TTC549 (cell line): ENCODE results near the gene ZFP69.
"Not testable (repeated sequence)": the region's sequence is repeated elsewhere in the genome, so short reads cannot be mapped to it uniquely, and the experiment has no call there.

Experiments used
- FAIRE-seq: peaks from 2 replicates; lab custom pipeline; 2012; peaks lifted over from hg19 to GRCh38; lab: Jason Lieb, UNC

Gene ZFP69

DNA sequence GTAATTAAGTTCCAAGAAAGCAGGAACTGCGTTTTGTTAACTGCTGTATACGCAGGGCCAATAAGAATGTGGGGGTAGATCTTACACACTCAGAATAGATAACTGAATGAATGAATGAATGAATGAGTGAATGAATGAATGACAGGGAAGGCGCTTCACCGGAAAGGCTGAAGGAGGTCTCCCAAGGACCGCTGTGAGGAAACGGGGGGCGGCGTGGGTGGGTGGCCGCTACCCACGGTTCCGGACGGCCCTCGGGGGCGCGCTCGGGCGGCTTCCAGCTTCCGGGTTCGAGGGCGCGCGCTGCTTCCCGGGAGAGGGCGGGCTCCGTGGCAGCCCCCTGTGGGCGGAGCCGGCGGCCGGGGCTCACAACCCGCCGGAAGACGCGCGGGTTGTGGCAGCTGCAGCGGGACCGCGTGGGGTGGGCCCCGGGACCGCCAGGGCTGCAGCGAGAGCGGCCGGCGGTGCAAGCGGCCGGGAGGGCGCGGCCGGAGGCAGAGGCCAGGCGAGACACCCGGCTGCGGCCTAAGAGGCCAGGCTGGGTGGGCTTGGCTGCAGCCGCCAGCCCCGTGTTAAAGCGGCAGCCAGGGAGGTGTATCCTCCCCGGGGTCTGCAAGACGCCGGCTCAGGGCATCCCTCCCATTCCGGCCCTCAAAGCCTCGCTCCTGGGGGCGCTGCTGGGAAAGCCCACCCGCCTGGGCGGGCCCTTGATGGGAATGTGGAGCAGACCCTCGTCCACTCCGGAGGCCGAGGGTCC, at the start of gene ZFP69:
TSS of gene ZFP69 (plus strand) at position 367 of the 754 bp plus-strand sequence. CDS start 2,072 bp downstream, outside the sequence.
- FAIRE-seq, result no peak

DNA sequence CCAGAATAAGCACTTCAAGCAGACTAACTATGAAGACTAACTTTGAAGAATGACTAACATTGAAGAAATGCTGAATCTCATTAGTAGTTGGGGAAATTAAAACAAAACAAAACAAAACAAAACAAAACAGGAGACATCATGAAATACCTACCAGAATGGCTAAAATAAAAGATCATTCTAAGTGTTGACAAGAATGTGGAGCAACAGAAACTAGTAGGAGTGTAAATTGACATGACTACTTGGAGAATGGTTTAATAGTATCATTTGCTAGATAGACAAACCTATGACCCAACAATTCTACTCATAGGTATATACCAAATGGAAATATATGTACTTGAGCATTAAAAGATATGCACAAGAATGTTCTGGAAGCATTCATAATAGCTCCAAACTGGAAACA, 45.7 kb upstream of the ZFP69 start:
- no peak for FAIRE-seq

DNA sequence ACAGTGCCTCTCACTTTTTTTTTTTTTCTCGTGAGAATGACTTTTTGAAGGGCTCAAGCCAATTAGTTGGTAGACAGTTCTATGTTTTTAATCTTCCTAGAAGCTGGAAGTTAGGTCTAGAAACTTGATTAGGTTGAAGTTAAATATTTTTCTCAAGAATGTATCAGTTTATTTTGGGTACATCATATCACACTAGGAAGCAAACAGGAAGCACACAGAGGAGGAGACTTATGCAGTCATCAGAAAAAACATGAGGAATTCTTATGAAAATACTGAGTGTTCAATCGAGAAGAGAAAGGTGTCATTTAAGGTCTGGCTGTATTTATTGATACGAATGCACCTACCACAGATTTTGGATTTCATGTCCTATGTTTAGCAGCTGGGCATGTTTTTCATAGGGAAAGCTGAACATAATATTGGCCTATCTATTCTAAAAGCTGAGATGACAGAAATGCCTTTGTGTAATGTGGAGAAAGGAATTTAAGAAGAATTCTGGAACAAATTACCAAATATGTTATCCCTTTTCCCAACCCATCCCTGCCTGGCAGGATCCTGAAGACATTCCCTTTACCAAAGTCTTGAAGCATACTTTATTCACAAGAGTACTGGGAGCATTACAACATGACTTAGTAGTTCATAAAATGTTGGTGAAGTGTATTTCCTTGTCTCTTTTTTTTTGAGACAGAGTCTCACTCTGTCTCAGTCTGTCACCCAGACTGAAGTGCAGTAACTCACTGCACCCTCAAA, 44.3 kb upstream of the ZFP69 start:
- FAIRE-seq, result no peak

DNA sequence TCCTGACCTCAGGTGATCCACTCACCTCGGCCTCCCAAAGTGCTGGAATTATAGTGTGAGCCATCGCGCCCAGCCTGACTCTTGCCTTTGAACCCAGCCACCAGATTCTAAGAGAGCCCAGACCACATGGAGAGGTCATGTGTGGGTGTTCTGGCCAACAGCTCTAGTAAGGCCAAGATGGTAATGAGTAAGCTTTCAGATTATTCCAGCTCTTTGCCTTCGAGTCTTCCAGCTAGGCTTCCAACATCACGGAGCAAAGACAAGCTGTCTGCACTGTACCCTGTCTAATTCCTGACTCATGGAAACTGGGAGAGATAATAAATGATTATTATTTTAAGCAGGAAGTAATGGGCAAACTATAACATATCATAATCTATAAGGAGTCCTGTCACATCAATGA, 41.6 kb upstream of the ZFP69 start:
- no peak for FAIRE-seq

DNA sequence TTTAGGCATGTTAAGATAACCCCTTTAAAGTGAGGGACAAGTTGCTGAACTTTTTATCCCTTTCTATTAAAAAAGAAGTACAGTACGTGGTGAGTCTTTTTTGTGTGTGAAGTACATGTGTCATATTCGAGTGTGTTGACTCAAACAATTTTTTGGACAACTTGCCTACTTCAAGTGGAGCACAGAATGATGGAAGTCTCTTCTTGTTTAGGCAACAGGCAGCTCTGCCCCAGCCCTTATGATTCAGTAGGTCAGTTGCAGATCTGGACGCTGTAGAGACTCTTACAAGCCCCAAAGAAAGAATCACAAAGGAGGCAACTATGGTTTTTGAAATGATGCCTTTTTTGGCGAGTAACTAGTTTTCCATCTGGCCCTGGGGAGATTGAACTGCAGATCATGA, 41.2 kb upstream of the ZFP69 start:
- FAIRE-seq, result no peak

DNA sequence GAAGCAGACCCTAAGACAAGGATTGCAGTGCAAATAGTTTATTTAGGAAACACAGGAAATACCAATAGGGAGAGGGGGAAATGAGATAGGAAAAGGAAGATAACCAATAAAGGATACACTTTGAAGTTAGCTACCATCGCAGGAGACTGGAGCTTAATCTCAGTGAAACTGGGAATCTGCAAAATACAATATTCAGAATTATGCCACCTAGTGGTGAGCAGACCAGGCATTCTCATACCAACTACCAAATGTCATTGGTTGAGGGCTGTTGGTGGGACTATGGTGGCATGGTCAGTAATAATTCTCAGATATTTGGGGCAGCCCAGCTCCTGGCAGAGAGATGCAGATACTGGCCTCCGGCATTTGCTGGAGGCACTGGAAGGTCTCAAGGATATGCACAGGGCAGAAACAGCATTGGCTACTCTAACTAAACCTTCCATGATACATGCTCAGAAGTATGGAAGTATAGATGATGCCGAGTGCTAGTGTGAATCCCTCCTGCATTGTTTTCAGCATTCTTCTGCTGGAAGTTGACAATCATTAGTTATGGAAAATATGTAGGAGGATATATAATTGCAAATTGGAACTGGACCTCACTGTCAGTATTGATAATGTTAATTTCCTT, 38.6 kb upstream of the ZFP69 start:
- FAIRE-seq, result no peak

DNA sequence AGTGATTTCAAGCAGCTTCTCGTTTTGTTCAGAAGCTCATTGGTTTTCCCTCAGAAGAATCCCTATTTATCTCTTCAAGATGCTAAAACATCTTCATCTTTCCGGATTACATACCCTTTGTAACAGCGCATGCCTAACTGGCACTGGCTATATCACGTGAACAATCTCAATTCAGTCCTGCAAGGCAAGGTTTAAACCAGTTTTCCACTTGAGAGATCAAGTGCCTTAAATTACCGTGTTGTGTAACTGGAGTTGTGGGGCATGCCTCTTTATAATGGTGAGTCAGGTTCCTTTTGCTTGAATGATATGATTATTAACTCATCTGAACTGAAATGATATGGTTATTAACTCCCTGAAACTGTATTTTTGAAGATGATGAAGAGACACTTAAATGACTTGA, 37.8 kb upstream of the ZFP69 start:
- FAIRE-seq, result no peak

DNA sequence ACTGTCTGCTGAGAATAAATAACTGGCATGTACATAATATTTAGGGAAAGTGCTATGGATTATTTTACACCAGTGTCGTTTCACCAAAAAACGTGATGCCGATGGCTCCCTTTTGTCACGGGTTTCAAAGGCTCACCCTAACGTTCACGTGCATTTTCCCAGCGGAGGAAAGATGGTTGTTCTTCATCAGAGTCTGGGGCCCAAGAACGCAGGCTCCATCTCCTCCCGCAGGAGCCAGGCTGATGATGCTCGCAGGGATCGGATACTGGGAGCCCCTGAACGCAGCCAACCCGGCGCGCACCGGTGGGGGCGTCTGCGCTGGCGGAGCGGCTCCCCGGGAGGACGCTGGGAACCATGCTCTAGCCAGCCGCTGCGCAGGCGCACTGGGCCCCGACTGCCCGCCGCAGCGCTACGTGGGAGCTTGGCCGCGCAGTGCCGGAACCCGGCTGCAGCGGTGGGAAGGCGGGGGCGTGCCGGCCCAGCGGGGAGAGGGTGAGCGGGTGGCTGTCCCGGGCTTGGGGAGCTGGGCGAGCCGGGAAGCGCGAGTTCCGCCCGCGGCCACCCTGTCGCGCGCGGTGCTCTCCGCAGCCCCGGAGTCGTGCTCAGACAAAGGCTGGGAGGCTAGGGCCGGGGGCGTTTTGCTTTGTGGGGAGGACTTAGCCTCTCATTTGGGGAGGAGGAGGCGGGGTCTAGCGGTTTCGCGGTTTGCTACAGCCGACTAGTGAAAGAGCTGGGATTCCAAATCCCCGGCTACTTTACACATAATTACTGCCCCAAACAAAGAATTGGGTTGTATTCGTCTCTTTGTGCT, 27.2 kb upstream of the ZFP69 start, which contains the start of gene ZFP69B:
TSS of gene ZFP69B (plus strand) at position 793 of the 811 bp plus-strand sequence. CDS start 486 bp downstream, outside the sequence.
- no peak for FAIRE-seq

DNA sequence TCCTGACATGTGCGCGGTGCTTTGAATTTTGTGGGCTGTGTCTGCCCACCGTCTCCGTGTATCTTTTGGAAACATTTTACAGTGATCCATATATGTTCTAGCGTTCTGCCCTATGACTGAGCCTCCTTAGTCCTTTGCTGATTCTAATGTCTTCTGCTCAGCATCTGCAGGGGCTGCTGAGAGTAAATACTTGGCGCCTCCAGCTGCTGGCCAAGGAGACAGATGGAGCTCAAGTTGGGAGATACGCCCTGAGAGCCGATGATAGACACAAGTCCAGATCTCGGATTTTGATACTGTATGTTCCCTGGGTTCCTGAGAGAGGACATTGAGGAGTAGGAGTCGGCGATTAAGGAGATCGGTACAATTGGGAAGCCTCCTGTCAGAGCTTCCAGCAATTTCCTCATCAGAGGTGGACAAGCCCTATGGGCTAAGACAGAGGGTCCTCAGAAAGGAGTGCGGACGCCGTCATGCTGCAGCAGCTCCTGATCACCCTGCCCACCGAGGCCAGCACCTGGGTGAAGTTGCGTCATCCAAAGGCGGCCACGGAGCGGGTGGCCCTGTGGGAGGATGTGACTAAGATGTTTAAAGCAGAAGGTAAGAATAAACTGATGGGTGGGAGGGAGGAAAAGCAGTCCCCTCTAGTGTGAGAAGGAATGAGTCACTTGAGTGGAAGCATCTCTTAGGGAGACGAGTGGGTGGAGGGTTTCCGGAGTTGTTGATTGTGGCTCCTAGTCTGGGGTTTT, 26.4 kb upstream of the ZFP69 start:
- FAIRE-seq, result no peak

DNA sequence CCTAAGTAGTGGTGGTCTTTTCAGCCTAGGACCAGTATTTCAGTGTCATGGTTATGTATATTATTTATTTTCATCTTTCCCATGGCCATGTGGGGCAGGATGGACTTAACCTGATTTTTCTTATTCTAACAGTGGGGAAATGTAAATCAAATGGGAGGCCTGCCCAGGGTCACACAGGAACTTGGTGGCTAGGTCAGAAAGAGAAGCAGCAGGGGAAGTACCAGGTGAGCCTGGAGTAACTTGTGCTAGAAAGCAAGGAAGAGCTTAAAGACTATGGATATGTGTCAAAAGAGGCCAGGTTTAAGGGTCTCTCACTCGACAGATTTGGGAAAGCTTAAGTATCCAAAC, 25.9 kb upstream of the ZFP69 start:
- FAIRE-seq, result no peak

DNA sequence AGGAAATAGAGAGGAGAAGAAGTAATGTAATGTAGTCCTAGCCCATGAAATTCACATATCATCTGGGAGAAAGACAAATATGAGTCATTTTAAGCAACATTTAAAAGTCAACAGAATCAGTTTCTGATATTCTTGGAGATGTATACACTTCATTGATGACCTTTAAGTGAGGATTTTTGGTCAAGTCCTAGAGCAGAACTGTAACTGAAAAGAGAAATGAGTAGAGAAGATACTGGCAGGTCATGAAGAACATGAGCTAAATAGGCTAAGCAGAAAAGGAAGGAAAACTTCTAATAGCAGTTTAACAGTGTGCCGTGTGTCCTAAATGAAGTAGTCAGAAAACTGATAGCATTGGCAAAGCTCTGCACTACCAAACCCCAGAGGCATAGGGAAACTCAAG, 22.2 kb upstream of the ZFP69 start:
- FAIRE-seq, result no peak

DNA sequence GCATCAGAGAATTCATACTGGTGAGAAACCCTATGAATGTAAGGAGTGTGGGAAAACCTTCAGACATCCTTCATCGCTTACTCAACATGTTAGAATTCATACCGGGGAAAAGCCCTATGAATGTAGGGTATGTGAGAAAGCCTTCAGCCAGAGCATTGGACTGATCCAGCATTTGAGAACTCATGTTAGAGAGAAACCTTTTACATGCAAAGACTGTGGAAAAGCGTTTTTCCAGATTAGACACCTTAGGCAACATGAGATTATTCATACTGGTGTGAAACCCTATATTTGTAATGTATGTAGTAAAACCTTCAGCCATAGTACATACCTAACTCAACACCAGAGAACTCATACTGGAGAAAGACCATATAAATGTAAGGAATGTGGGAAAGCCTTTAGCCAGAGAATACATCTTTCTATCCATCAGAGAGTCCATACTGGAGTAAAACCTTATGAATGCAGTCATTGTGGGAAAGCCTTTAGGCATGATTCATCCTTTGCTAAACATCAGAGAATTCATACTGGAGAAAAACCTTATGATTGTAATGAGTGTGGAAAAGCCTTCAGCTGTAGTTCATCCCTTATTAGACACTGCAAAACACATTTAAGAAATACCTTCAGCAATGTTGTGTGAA, 14.0 kb upstream of the ZFP69 start:
- no peak for FAIRE-seq

DNA sequence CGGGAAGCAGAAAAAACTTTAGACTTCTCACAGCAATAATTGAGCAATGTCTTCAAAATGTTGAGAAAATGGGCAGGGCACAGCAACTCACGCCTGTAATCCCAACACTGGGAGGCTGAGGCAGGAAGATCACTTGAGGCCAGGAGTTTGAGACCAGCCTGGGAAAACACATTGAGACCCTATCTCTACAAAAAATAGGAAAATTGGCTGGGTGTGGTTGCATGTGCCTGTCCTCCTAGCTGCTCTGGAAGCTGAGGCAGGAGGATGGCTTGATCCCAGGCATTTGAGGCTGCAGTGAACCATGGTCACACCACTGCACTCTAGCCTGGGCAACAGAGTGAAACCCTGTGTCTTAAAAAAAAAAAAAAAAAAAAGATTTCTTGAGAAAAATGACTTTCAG, 7.8 kb upstream of the ZFP69 start:
- no peak for FAIRE-seq

DNA sequence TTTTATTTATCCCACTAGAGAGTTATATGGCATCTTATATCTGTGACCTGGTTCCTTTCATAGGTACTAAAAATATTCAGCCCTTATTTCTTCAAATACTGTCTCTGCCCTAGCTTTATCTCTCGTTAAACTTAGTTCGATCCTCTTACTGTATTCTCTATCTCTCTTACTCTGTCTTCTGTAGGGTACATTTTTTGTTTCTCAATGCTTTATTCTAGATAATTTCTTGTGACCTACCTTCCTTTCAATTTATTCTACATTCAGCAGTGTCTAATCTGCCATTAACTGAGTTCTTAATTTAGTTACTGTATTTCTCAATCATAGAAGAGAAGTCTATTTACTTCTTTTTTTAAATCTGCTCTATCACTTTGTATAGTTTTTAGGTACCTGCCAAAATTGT, 1.8 kb upstream of the ZFP69 start:
- no peak for FAIRE-seq

DNA sequence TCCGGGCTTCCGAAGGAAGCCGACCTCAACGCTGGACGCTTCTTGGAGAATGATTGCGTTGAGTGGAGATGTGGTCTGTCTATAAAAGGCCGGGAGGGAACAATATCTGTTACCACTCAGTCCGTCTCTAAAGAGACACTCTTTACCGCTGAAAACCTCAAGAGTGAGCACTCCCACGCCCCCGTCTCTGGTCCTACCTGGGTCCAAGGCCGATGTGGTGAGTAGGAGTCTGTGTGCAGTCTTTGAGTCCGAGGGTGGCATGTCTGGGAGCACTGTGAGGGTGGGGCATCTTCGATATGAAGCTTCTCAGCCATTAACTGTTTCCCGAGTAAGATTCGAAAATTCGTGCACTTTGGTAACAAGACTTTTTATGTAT, 576 bp downstream of the ZFP69 start:
- FAIRE-seq, result no peak

DNA sequence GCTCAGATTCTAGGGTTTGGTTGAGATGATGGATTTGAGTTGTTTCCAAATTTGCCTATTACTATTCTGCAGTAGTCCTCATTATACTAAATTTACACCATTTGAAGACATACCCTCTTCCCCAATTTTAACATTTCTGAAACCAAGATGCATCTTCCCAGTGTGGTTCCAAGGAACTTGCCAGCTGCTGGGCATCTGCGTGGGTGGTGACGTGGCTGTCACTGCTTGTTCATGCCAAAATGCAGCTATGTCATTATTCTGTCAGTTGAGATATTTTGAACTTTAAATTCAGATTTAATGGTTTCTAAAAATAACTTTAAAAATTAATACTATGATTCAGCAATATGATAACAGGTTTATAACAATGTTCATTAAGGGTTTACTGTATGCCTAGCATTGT, 1.2 kb downstream of the ZFP69 start:
- no peak for FAIRE-seq

DNA sequence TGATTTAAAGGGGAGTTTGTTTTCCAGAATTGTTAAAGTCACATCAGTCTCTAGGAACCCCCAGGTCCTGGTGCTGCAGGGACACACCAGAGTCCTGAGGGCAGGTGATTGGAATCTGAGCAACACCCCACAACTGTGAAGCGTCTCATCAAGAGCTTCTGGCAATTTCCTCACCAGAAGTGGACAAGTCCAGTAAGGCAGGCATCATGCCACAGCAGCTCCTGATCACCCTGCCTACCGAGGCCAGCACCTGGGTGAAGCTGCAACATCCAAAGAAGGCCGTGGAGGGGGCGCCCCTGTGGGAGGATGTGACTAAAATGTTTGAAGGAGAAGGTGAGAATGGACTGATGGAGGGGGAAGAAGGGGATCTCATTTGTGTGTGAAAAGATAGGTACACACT, 2.1 kb downstream of the ZFP69 start:
- FAIRE-seq, result no peak

DNA sequence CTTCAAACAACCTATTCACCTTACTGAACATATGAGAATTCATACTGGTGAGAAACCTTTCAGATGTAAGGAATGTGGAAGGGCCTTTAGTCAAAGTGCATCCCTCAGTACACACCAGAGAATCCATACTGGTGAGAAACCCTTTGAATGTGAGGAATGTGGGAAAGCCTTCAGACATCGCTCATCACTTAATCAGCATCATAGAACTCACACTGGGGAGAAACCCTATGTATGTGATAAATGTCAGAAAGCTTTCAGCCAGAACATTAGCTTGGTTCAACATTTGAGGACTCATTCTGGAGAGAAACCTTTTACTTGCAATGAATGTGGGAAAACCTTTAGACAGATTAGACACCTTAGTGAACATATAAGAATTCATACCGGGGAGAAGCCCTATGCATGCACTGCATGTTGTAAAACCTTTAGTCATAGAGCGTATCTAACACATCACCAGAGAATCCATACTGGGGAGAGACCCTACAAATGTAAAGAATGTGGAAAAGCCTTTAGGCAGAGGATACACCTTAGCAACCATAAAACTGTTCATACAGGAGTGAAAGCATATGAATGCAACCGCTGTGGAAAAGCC, 18.3 kb downstream of the ZFP69 start:
- FAIRE-seq, result no peak

DNA sequence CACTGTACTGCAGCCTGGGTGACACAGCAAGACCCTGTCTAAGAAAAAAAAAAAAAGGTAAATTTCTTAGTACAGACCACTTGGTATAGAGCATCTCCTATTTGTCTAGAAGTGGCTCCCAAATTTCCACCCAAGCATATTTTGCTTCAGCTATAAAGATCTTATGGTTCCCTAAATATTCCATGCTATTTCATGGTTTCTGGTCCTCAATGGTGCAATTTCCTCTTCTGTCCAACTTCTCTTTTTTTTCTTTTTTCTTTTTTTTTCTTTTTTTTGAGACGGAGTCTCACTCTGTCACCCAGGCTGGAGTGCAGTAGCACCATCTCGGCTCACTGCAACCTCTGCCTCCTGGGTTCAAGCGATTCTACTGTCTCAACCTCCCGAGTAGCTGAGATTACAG, 25.6 kb downstream of the ZFP69 start:
- FAIRE-seq, result not testable (repeated sequence)

DNA sequence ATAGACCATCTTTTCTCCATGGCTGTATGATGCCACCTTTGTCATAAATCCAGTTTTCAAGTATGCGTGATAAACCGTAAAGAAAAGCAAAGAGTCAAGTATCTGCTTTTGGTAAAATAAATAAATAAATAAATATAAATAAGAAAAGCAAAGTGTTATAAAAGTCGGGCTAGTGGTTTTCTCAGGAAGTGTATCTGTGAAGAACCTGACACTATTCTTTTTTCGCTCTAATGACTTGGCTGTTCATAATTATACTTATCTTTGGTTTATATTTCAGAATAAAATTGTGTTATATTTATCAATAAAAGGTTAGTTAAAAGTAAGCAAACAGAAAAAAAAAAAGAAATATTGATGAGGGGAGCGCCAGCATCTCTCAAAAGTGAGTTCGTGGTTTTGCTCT, 30.9 kb downstream of the ZFP69 start:
- FAIRE-seq, result no peak
